ENCODE measurements around the gene CLDN6. TPM values are rescaled to one million over a fixed set of nuclear protein-coding genes. Genes with fewer than 3 reads are reported as not detected.
A peak's percentile ranks its signal among the peaks of the same experiment; 100 is the strongest.

The CLDN6 gene
- total and polyA plus RNA-seq, 9 of the 15 experiments (the other 6 are each of a cell fraction or from before 2014, with no cell fraction given): 0.22 to 0.75 (median 0.38) TPM; not detected in 3

DNA sequence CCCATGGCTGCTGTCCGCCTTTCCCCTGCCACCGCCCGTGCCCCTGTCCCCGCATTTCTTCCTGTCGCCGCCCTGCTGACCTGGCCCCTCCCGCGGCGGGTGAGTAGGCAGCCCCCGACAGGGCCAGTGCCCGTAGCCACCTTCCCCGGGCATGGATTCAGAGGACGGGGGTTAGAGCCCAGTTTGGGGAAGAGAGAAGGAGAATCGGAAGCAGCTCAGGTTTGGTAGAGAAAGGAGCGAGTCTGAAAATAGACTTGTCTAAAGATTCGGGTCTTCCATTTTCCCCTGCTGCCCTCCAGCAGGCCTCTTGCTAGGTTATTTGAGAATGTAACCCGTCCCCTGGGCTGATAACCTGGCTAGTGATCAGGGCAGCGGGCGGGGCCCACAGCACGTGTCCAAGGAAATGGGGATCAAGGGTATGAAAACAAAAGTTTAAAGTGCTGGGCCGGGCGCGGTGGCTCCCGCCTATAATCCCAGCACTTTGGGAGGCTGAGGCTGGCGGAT, 13.2 kb downstream of the CLDN6 start (continued):
- TF ChIP-seq, protein P1, sequence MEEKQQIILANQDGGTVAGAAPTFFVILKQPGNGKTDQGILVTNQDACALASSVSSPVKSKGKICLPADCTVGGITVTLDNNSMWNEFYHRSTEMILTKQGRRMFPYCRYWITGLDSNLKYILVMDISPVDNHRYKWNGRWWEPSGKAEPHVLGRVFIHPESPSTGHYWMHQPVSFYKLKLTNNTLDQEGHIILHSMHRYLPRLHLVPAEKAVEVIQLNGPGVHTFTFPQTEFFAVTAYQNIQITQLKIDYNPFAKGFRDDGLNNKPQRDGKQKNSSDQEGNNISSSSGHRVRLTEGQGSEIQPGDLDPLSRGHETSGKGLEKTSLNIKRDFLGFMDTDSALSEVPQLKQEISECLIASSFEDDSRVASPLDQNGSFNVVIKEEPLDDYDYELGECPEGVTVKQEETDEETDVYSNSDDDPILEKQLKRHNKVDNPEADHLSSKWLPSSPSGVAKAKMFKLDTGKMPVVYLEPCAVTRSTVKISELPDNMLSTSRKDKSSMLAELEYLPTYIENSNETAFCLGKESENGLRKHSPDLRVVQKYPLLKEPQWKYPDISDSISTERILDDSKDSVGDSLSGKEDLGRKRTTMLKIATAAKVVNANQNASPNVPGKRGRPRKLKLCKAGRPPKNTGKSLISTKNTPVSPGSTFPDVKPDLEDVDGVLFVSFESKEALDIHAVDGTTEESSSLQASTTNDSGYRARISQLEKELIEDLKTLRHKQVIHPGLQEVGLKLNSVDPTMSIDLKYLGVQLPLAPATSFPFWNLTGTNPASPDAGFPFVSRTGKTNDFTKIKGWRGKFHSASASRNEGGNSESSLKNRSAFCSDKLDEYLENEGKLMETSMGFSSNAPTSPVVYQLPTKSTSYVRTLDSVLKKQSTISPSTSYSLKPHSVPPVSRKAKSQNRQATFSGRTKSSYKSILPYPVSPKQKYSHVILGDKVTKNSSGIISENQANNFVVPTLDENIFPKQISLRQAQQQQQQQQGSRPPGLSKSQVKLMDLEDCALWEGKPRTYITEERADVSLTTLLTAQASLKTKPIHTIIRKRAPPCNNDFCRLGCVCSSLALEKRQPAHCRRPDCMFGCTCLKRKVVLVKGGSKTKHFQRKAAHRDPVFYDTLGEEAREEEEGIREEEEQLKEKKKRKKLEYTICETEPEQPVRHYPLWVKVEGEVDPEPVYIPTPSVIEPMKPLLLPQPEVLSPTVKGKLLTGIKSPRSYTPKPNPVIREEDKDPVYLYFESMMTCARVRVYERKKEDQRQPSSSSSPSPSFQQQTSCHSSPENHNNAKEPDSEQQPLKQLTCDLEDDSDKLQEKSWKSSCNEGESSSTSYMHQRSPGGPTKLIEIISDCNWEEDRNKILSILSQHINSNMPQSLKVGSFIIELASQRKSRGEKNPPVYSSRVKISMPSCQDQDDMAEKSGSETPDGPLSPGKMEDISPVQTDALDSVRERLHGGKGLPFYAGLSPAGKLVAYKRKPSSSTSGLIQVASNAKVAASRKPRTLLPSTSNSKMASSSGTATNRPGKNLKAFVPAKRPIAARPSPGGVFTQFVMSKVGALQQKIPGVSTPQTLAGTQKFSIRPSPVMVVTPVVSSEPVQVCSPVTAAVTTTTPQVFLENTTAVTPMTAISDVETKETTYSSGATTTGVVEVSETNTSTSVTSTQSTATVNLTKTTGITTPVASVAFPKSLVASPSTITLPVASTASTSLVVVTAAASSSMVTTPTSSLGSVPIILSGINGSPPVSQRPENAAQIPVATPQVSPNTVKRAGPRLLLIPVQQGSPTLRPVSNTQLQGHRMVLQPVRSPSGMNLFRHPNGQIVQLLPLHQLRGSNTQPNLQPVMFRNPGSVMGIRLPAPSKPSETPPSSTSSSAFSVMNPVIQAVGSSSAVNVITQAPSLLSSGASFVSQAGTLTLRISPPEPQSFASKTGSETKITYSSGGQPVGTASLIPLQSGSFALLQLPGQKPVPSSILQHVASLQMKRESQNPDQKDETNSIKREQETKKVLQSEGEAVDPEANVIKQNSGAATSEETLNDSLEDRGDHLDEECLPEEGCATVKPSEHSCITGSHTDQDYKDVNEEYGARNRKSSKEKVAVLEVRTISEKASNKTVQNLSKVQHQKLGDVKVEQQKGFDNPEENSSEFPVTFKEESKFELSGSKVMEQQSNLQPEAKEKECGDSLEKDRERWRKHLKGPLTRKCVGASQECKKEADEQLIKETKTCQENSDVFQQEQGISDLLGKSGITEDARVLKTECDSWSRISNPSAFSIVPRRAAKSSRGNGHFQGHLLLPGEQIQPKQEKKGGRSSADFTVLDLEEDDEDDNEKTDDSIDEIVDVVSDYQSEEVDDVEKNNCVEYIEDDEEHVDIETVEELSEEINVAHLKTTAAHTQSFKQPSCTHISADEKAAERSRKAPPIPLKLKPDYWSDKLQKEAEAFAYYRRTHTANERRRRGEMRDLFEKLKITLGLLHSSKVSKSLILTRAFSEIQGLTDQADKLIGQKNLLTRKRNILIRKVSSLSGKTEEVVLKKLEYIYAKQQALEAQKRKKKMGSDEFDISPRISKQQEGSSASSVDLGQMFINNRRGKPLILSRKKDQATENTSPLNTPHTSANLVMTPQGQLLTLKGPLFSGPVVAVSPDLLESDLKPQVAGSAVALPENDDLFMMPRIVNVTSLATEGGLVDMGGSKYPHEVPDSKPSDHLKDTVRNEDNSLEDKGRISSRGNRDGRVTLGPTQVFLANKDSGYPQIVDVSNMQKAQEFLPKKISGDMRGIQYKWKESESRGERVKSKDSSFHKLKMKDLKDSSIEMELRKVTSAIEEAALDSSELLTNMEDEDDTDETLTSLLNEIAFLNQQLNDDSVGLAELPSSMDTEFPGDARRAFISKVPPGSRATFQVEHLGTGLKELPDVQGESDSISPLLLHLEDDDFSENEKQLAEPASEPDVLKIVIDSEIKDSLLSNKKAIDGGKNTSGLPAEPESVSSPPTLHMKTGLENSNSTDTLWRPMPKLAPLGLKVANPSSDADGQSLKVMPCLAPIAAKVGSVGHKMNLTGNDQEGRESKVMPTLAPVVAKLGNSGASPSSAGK (IDR thresholded peaks at IDR 0.05): peak; percentile 71
- TF ChIP-seq, protein P2, sequence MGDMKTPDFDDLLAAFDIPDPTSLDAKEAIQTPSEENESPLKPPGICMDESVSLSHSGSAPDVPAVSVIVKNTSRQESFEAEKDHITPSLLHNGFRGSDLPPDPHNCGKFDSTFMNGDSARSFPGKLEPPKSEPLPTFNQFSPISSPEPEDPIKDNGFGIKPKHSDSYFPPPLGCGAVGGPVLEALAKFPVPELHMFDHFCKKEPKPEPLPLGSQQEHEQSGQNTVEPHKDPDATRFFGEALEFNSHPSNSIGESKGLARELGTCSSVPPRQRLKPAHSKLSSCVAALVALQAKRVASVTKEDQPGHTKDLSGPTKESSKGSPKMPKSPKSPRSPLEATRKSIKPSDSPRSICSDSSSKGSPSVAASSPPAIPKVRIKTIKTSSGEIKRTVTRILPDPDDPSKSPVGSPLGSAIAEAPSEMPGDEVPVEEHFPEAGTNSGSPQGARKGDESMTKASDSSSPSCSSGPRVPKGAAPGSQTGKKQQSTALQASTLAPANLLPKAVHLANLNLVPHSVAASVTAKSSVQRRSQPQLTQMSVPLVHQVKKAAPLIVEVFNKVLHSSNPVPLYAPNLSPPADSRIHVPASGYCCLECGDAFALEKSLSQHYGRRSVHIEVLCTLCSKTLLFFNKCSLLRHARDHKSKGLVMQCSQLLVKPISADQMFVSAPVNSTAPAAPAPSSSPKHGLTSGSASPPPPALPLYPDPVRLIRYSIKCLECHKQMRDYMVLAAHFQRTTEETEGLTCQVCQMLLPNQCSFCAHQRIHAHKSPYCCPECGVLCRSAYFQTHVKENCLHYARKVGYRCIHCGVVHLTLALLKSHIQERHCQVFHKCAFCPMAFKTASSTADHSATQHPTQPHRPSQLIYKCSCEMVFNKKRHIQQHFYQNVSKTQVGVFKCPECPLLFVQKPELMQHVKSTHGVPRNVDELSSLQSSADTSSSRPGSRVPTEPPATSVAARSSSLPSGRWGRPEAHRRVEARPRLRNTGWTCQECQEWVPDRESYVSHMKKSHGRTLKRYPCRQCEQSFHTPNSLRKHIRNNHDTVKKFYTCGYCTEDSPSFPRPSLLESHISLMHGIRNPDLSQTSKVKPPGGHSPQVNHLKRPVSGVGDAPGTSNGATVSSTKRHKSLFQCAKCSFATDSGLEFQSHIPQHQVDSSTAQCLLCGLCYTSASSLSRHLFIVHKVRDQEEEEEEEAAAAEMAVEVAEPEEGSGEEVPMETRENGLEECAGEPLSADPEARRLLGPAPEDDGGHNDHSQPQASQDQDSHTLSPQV (IDR thresholded peaks at IDR 0.05): peak; percentile 56
- TF ChIP-seq SMAD4 (CRISPR knock-in tag; conservative IDR thresholded peaks at IDR 0.05): peak; percentile 58
- TF ChIP-seq KDM5B (IDR thresholded peaks at IDR 0.05; ENCODE audit: insufficient replicate concordance, low read depth, low read length): peak; percentile 38
- TF ChIP-seq, protein P3, sequence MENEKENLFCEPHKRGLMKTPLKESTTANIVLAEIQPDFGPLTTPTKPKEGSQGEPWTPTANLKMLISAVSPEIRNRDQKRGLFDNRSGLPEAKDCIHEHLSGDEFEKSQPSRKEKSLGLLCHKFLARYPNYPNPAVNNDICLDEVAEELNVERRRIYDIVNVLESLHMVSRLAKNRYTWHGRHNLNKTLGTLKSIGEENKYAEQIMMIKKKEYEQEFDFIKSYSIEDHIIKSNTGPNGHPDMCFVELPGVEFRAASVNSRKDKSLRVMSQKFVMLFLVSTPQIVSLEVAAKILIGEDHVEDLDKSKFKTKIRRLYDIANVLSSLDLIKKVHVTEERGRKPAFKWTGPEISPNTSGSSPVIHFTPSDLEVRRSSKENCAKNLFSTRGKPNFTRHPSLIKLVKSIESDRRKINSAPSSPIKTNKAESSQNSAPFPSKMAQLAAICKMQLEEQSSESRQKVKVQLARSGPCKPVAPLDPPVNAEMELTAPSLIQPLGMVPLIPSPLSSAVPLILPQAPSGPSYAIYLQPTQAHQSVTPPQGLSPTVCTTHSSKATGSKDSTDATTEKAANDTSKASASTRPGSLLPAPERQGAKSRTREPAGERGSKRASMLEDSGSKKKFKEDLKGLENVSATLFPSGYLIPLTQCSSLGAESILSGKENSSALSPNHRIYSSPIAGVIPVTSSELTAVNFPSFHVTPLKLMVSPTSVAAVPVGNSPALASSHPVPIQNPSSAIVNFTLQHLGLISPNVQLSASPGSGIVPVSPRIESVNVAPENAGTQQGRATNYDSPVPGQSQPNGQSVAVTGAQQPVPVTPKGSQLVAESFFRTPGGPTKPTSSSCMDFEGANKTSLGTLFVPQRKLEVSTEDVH (IDR thresholded peaks at IDR 0.05; ENCODE audit: low read depth, partially characterized antibody): peak; percentile 24
- no peak for TF ChIP-seq RBM34 (IDR thresholded peaks at IDR 0.05; ENCODE audit: borderline replicate concordance, insufficient read depth, low read length)
- peak; percentile 59 for TF ChIP-seq POLR2B (IDR thresholded peaks at IDR 0.05; ENCODE audit: low read depth, partially characterized antibody)

Data from K562 (cell line).